DND-41 (cell line): ENCODE measurements around the gene OR52K1.
A peak's percentile ranks its signal among the peaks of the same experiment; 100 is the strongest.

Source experiments
- ATAC-seq: fragments of 200-7000 bp; cut with Tn5 transposase; 3 replicates; pipeline ENCODE4 v1.9.1; 2021; ENCODE audit warnings: low read depth; ENCODE audit not compliant: insufficient read depth
- DNase-seq: peaks from one replicate; pipeline ENCODE4 v3.0.0-alpha.2; 2020
- H2AFZ ChIP-seq: 2 replicates; pipeline ENCODE4 v1.6.0; 2012; ENCODE audit warnings: low read depth, low read length
- H3K27ac ChIP-seq: 2 replicates; pipeline ENCODE4 v1.5.1; 2012; ENCODE audit warnings: low read length, inconsistent platforms
- H3K27me3 ChIP-seq: fragments of 200-600 bp; sonication (generic); 2 replicates; pipeline ENCODE4 v1.6.0; 2012; ENCODE audit warnings: low read length, mild to moderate bottlenecking, inconsistent platforms; ENCODE audit not compliant: insufficient read depth, poor library complexity
- H3K36me3 ChIP-seq: 2 replicates; pipeline ENCODE4 v1.5.1; 2012; ENCODE audit warnings: low read length, inconsistent platforms; ENCODE audit not compliant: insufficient read depth
- H3K4me1 ChIP-seq: 2 replicates; pipeline ENCODE4 v1.5.1; 2012; ENCODE audit warnings: mild to moderate bottlenecking, low read length; ENCODE audit not compliant: insufficient read depth
- H3K4me2 ChIP-seq: 2 replicates; pipeline ENCODE4 v1.6.0; 2012; ENCODE audit warnings: mild to moderate bottlenecking, moderate library complexity, low read length, inconsistent platforms; ENCODE audit not compliant: insufficient read depth
- H3K4me3 ChIP-seq, 2 experiments: fragments of 200-600 bp in 1 of 2; shearing (Covaris generic) in 1 of 2; 2 replicates each; pipeline ENCODE4 v1.5.1; 2012 to 2016; ENCODE audit warnings: inconsistent platforms in 2 of 2, low read length in 2 of 2, mild to moderate bottlenecking in 2 of 2, low read depth in 1 of 2, moderate library complexity in 1 of 2
- H3K79me2 ChIP-seq: 2 replicates; pipeline ENCODE4 v1.6.0; 2012; ENCODE audit warnings: low read length, inconsistent platforms; ENCODE audit not compliant: insufficient read depth
- H3K9ac ChIP-seq: 2 replicates; pipeline ENCODE4 v1.6.0; 2012; ENCODE audit warnings: low read depth, mild to moderate bottlenecking, inconsistent platforms, low read length, moderate library complexity
- H3K9me3 ChIP-seq: 2 replicates; pipeline ENCODE4 v1.5.1; 2012; ENCODE audit warnings: low read length, moderate library complexity, mild to moderate bottlenecking, inconsistent platforms; ENCODE audit not compliant: insufficient read depth, severe bottlenecking
- H4K20me1 ChIP-seq: 2 replicates; pipeline ENCODE4 v1.6.0; 2012; ENCODE audit warnings: low read length; ENCODE audit not compliant: insufficient read depth
- EZH2 ChIP-seq: IDR thresholded peaks from 3 replicates; pipeline ENCODE4 v1.6.1; 2012; ENCODE audit warnings: borderline replicate concordance, low read depth, mild to moderate bottlenecking, moderate library complexity, low read length, inconsistent platforms; ENCODE audit not compliant: severe bottlenecking
- TF ChIP-seq, protein P1 (sequence below): IDR thresholded peaks from 2 replicates; pipeline ENCODE4 v1.5.1; 2012; ENCODE audit warnings: borderline replicate concordance, low read length, moderate library complexity, mild to moderate bottlenecking; ENCODE audit not compliant: poor library complexity, severe bottlenecking; ENCODE audit errors: extremely low read depth

The OR52K1 gene

GRCh38 chr11:4514196-4514595 lies 31.8 kb downstream of the OR52K1 start:
- no peak for ATAC-seq
- H4K20me1 ChIP-seq, result no peaks in the 10 kb centered on the region
- no peaks in the 10 kb centered on the region for H3K79me2 ChIP-seq
- no peaks in the 10 kb centered on the region for H3K4me1 ChIP-seq
- H3K9me3 ChIP-seq, result no peaks in the 10 kb centered on the region
- H3K9ac ChIP-seq, result no peak overlapping the region
- no peaks in the 10 kb centered on the region for H3K36me3 ChIP-seq
- no peak overlapping the region for H2AFZ ChIP-seq
- DNase-seq, result no peak
- no peak overlapping the region for H3K27ac ChIP-seq
- TF ChIP-seq EZH2, result no peak
- TF ChIP-seq, protein P1, sequence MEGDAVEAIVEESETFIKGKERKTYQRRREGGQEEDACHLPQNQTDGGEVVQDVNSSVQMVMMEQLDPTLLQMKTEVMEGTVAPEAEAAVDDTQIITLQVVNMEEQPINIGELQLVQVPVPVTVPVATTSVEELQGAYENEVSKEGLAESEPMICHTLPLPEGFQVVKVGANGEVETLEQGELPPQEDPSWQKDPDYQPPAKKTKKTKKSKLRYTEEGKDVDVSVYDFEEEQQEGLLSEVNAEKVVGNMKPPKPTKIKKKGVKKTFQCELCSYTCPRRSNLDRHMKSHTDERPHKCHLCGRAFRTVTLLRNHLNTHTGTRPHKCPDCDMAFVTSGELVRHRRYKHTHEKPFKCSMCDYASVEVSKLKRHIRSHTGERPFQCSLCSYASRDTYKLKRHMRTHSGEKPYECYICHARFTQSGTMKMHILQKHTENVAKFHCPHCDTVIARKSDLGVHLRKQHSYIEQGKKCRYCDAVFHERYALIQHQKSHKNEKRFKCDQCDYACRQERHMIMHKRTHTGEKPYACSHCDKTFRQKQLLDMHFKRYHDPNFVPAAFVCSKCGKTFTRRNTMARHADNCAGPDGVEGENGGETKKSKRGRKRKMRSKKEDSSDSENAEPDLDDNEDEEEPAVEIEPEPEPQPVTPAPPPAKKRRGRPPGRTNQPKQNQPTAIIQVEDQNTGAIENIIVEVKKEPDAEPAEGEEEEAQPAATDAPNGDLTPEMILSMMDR, result no peak
- no peak overlapping the region for H3K4me3 ChIP-seq
- no peak overlapping the region for H3K4me2 ChIP-seq
- H3K27me3 ChIP-seq, result peaks cover 20% of the 10 kb centered on the region

DNA sequence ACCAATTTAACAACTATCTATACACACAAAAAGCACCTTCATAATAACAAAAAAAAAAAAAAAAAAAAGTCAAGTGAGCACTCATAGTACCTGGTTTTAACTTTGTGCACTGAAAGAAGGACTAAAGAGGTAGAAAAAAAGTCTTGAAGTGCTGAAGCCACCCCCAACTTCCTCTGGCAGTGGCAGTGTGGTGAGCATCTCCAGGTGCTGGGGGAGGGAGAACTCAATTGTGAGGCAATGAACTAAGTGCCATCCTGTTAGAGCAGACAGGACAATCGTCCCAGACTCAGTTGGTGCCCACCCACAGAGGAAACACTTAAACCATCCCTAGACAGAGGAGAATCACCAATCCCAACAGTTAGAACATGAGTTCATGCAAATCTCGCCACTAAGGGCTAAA lies 39.9 kb downstream of the OR52K1 start:
- ATAC-seq (peak; percentile 45; the same call in 1 of the 3 replicates), DNase-seq (peak; percentile 7)
- Histone ChIP-seq H3K9ac (no peak overlapping the region), H3K79me2 (no peaks in the 10 kb centered on the region), H3K4me2 (no peak overlapping the region), H3K4me1 (no peaks in the 10 kb centered on the region), H4K20me1 (no peaks in the 10 kb centered on the region), H3K27me3 (peaks cover 21% of the 10 kb centered on the region), H3K36me3 (no peaks in the 10 kb centered on the region), H3K9me3 (no peaks in the 10 kb centered on the region), H2AFZ (no peak overlapping the region), H3K27ac (no peak overlapping the region), H3K4me3 (no peak overlapping the region)
- TF ChIP-seq, protein P1, result no peak
- TF ChIP-seq EZH2, result no peak

GRCh38 chr11:4522752-4523151 lies 40.3 kb downstream of the OR52K1 start:
- Histone ChIP-seq H2AFZ (no peak overlapping the region), H3K27ac (no peak overlapping the region), H3K9ac (no peak overlapping the region), H3K4me1 (no peaks in the 10 kb centered on the region), H3K4me3 (no peak overlapping the region), H3K4me2 (no peak overlapping the region), H3K9me3 (no peaks in the 10 kb centered on the region), H4K20me1 (no peaks in the 10 kb centered on the region), H3K79me2 (no peaks in the 10 kb centered on the region), H3K27me3 (peaks cover 21% of the 10 kb centered on the region), H3K36me3 (no peaks in the 10 kb centered on the region)
- TF ChIP-seq, protein P1, result no peak
- no peak for TF ChIP-seq EZH2
- DNase-seq (no peak), ATAC-seq (no peak; the same call in 2 of the 3 replicates)

DNA sequence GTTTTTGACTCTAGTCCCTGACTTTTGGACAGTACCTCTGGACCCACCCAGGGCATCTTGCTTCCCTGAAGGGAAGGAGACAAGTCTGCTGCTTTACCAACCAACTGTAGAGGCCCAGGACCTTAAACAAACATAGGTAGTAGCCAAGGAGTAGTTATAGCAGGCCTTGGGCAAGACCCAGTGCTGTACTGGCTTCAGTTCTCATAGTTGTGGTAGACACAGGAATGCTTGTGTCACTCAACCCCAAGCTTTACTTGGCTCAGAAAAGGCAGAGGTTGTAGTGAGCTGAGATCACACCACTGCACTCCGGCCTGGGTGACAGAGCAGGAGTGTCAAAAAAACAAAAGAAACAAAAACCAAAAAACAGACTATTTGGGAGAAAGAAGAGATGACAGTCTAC lies 41.2 kb downstream of the OR52K1 start:
- H3K9ac ChIP-seq, result no peak overlapping the region
- no peaks in the 10 kb centered on the region for H3K9me3 ChIP-seq
- no peak overlapping the region for H2AFZ ChIP-seq
- no peak for ATAC-seq
- no peaks in the 10 kb centered on the region for H3K4me1 ChIP-seq
- no peaks in the 10 kb centered on the region for H3K79me2 ChIP-seq
- no peak overlapping the region for H3K27ac ChIP-seq
- H3K4me3 ChIP-seq, result no peak overlapping the region
- no peaks in the 10 kb centered on the region for H4K20me1 ChIP-seq
- no peak for TF ChIP-seq EZH2
- TF ChIP-seq, protein P1, result no peak
- DNase-seq, result no peak
- no peaks in the 10 kb centered on the region for H3K36me3 ChIP-seq
- no peak overlapping the region for H3K4me2 ChIP-seq
- H3K27me3 ChIP-seq, result peaks cover 12% of the 10 kb centered on the region
